DOHH2 (cell line): ENCODE data around the gene POPDC3.

Experiments
- EZH2phosphoT487 ChIP-seq: fragments of 200-600 bp; sonication (generic); IDR thresholded peaks from 2 replicates; pipeline ENCODE4 v1.6.1; 2017; ENCODE audit warnings: borderline replicate concordance, mild to moderate bottlenecking, antibody characterized with exemption, low read length, moderate library complexity, mixed read lengths
- TF ChIP-seq, protein P1 (sequence below): fragments of 200-600 bp; sonication (generic); IDR thresholded peaks from one replicate; pipeline ENCODE4 v1.5.1; 2014; ENCODE audit warnings: antibody characterized with exemption, mild to moderate bottlenecking, low read depth, low read length; ENCODE audit not compliant: poor library complexity, severe bottlenecking

DNA sequence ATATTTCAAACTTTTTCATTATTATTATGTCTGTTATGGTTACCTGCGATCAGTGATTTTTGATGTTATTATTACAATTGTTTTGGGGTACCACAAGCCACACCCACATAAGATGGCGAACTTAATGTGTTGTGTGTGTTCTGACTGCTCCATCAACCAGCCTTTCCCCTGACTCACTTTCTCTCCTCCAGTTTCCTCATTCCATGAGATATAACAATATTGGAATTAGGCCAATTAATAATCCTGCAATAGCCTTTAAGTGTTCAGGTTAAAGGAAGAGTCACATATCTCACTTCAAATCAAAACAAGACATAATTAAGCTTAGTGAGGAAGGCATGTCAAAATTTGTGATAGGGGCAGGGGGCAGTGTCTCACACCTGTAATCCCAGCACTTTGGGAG is 16.3 kb upstream of the POPDC3 start:
- no peak for TF ChIP-seq EZH2phosphoT487
- TF ChIP-seq, protein P1, sequence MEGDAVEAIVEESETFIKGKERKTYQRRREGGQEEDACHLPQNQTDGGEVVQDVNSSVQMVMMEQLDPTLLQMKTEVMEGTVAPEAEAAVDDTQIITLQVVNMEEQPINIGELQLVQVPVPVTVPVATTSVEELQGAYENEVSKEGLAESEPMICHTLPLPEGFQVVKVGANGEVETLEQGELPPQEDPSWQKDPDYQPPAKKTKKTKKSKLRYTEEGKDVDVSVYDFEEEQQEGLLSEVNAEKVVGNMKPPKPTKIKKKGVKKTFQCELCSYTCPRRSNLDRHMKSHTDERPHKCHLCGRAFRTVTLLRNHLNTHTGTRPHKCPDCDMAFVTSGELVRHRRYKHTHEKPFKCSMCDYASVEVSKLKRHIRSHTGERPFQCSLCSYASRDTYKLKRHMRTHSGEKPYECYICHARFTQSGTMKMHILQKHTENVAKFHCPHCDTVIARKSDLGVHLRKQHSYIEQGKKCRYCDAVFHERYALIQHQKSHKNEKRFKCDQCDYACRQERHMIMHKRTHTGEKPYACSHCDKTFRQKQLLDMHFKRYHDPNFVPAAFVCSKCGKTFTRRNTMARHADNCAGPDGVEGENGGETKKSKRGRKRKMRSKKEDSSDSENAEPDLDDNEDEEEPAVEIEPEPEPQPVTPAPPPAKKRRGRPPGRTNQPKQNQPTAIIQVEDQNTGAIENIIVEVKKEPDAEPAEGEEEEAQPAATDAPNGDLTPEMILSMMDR: no peak
